GM13977 (cell line): ENCODE data around the gene PLXNA2.

Experiments
- DNase-seq: peaks from one replicate; pipeline ENCODE4 v3.0.0; 2012; ENCODE audit warnings: low spot score
- in situ Hi-C: fragments of 300-500 bp; cut with MboI; formaldehyde crosslinking; loops from one replicate; pipeline ENCODE4 v1.12.0; 2022; ENCODE audit warnings: low sequenced_read_pairs, low pct_unique_long_range_greater_than_20kb, mixed read lengths, inconsistent platforms; ENCODE audit not compliant: unreplicated experiment
- TF ChIP-seq, protein P1 (sequence below): IDR thresholded peaks from 2 replicates; pipeline ENCODE4 v1.5.1; 2012; ENCODE audit warnings: mild to moderate bottlenecking, control low read depth; ENCODE audit not compliant: insufficient read depth; ENCODE audit errors: extremely low read depth, missing control alignments

PLXNA2 gene

DNA sequence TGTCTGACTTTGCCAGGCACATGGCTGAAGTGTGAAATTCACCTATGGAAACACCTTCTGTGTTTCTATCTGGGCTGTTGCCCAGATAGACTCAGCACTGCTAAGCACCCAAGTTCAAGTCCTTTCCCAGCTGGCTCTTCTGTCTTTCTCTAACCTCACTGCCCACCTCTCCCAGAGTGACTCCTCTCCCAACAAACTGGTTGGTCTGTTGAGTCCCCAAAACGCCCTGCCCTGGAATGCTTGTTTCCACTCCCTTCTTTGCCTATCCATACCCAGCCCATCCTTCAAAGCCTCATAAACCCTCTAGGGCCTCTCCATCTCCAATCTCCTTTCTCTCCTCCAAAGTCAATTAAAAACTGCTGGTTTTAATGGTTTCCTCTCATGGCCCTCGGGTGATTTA, 15.6 kb downstream of the PLXNA2 start:
- in situ Hi-C loops = loop anchor here (25.0 kb wide), 1 partner anchor 91 kb away; no protein-coding TSS in a partner anchor
- no peak for DNase-seq
- TF ChIP-seq, protein P1, sequence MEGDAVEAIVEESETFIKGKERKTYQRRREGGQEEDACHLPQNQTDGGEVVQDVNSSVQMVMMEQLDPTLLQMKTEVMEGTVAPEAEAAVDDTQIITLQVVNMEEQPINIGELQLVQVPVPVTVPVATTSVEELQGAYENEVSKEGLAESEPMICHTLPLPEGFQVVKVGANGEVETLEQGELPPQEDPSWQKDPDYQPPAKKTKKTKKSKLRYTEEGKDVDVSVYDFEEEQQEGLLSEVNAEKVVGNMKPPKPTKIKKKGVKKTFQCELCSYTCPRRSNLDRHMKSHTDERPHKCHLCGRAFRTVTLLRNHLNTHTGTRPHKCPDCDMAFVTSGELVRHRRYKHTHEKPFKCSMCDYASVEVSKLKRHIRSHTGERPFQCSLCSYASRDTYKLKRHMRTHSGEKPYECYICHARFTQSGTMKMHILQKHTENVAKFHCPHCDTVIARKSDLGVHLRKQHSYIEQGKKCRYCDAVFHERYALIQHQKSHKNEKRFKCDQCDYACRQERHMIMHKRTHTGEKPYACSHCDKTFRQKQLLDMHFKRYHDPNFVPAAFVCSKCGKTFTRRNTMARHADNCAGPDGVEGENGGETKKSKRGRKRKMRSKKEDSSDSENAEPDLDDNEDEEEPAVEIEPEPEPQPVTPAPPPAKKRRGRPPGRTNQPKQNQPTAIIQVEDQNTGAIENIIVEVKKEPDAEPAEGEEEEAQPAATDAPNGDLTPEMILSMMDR = no peak

DNA sequence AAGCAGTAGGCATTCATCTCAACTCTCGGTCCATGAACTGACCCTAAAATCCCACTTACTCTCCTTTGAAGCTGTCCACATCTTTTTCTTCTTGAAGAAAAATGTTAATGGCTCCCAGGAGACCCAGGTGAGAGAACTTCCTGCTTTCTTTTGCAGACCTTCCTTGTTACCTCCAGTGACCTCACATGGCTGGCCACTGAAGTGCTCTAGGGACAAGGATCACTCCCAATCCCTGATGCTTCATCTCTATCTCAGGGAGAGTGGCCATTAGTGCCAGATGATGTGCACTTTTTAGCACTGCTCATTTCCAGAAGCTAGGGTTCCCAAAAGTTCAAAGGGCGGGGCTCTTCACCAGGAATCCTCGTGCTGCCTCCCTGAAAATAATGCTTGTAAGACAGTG, 16.2 kb downstream of the PLXNA2 start:
- in situ Hi-C loops = loop anchor here (25.0 kb wide), 1 partner anchor 91 kb away; no protein-coding TSS in a partner anchor
- no peak for DNase-seq
- TF ChIP-seq, protein P1 = no peak

DNA sequence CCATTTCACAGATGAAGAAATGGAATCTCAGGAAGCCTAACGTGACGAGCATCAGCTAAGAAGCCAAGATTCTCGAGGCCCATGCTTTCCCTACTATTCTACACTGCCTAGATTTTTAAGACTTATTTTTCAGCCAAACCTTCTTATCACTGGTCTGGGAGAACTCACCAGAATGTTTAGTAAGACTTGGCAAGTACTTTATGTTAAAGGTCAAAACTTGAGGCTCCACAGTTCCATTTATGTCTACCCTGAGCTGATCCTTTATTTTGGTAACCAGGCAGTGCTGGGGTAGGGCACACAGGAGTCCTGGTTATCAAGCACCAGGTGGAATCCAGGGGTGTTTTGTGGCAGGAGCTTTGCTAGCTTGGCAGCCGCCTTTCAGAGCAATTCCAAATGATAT, 16.8 kb downstream of the PLXNA2 start:
- in situ Hi-C loops = loop anchor here (25.0 kb wide), 1 partner anchor 90 kb away; no protein-coding TSS in a partner anchor
- TF ChIP-seq, protein P1 = no peak
- DNase-seq = no peak

DNA sequence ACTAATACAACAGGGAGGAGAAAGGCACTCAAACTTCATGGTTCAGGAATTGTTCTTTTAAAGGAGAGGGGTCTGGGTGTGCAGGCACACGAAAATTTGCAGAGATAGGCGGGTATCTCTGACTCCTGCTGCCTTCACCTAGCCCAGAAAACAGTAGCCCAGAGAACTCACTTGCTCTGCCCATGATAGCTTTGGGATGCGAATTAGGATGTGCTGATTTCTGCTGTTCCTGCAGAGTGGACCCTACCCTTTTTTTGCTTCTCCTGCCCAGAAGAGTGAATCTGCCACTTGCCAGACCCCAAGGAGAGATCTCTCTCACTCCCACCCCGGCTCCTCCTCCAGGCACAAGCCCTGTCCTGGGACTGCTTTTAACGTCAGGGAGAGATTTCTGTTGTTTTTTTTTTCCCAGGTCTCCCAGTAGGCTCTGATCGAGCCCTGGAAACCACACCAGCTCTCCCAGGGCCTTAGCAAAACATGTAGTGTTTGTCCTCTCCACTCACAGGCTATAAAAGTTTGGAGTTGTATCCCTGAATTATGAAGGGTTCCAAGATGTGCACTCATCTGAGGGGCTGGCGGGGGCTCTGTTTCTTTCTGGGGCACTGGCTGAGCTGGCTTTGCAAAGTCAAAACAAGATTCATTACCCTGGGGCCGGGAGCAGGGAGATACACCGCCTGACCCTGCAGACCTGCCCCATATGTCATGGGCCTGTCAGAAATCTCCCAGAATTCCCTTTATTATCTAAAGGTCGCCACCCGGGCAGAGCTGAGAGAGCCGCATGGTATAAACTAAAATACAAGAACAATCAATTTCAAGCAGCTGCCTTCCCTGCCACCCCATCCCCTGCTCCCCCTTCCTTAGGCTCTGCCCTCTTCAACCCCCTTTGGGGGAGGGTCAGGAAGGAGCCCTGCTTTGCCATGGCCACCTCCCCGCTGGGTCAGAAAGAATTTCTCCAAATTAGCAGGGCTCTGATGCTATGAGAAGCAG, 17.9 kb downstream of the PLXNA2 start:
- in situ Hi-C loops = loop anchor here (25.0 kb wide), 1 partner anchor 89 kb away; no protein-coding TSS in a partner anchor
- no peak for DNase-seq
- TF ChIP-seq, protein P1 = no peak

DNA sequence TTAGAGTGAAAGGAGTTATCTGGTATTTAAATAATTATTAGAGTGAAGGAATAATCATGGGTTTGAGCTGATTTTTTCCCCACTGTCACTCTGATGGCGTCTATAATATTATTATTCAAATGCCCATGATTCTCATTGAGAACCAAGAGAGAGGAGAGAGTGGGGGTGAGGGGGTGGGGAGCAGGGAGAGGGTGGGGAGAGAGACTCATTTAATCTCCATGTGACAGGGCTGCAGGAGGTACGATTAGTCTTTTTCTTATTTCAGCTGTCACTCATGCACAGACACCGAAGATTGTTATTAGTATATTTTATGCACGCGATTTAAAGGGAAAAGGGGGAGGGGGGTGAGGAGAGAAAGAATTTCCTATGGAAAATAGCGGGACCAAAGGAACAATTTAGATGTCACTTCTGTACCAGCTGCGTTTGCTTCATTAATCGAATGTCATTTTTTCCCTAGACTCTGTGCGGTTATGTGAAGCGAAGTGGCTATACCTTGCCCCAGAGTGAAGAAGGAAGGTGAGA, 19.9 kb downstream of the PLXNA2 start:
- in situ Hi-C loops = no loop called here
- TF ChIP-seq, protein P1 = no peak
- no peak for DNase-seq

DNA sequence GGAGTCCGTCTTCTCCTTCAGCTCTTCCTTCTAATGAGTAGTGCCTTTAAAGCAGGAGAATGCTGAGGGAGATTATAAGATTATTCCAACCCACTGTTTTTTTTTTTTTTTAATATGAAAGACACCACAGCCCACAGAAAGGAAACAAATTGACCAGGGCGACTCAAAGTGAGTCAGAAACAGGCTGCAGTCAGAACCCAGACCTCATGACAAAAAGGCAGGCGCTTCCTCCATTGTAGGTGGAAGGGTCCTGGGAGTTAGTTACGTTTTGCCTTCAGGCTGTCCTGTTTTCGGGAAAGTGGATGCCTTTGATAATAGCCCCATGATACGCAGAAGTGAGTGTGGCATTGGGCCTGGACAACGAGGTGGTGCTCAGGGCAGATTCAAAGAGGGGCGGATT, 21.0 kb downstream of the PLXNA2 start:
- no peak for DNase-seq
- in situ Hi-C loops = no loop called here
- TF ChIP-seq, protein P1 = no peak
